ENCODE data around the gene SNPH.

DNA sequence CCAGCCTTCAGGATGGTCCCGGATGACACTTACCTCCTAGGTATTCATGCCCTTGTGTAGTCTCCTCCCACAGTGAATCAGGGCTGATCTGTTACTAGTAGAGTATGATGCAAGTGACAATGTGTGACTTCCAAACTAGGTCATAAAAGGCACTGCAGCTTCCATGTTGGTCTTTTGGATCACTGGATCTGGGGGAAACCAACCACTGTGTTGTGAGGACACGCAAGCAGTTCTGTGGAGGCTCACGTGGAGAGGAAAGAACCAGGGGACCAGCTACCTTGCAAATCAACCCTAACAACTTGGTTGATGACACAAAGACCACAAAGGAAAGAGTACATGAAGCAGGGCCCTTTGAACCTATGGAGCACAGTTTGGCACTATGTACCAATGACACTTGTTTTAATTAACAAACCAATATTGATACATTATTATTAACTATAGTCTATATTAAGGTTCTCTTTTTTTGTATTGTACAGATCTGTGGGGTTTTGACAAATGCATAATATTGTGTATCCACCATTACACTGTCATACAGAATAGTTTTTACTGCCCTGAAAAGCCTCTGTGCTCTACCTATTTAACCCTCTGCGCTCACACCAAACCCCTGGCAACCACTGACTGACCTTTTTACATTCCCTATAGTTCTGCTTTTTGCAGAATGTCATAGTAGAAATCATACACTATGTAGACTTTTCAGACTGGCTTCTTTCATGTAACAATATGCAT is 79.1 kb downstream of the SNPH start:
- TF ChIP-seq, protein P1, sequence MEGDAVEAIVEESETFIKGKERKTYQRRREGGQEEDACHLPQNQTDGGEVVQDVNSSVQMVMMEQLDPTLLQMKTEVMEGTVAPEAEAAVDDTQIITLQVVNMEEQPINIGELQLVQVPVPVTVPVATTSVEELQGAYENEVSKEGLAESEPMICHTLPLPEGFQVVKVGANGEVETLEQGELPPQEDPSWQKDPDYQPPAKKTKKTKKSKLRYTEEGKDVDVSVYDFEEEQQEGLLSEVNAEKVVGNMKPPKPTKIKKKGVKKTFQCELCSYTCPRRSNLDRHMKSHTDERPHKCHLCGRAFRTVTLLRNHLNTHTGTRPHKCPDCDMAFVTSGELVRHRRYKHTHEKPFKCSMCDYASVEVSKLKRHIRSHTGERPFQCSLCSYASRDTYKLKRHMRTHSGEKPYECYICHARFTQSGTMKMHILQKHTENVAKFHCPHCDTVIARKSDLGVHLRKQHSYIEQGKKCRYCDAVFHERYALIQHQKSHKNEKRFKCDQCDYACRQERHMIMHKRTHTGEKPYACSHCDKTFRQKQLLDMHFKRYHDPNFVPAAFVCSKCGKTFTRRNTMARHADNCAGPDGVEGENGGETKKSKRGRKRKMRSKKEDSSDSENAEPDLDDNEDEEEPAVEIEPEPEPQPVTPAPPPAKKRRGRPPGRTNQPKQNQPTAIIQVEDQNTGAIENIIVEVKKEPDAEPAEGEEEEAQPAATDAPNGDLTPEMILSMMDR (conservative IDR thresholded peaks at IDR 0.05 in 1 of 2, IDR thresholded peaks at IDR 0.05 in 1 of 2; ENCODE audit: extremely low read depth in 1 of 2, insufficient read depth in 1 of 2, low read depth in 1 of 2, low read length in 2 of 2): no peak
- TF ChIP-seq EZH2 (IDR thresholded peaks at IDR 0.05; ENCODE audit: borderline replicate concordance, low read length): no peak

All from mammary epithelial cell (primary cell).